Suprapubic skin (tissue), 4 donors: ENCODE results near the gene PSMD3.

Experiments
- CTCF ChIP-seq, 2 donors: fragments of 200-600 bp in 1 of 2; fragments of 450-650 bp in 1 of 2; sonication (generic) in 1 of 2; IDR thresholded peaks; one replicate each; pipeline ENCODE4 v1.5.1; 2016 to 2019; ENCODE audit warnings: antibody characterized with exemption in 2 of 2, mild to moderate bottlenecking in 1 of 2, moderate library complexity in 1 of 2
- EP300 ChIP-seq: sonication (generic); formaldehyde crosslinking; IDR thresholded peaks from one replicate; pipeline ENCODE4 v1.6.1; 2017; ENCODE audit warnings: antibody characterized with exemption
- POLR2A ChIP-seq, 2 donors: fragments of 450-650 bp; IDR thresholded peaks; one replicate each; pipeline ENCODE4 v1.6.1; 2017; ENCODE audit warnings: antibody characterized with exemption in 2 of 2, mild to moderate bottlenecking in 2 of 2, moderate library complexity in 2 of 2
- POLR2AphosphoS5 ChIP-seq, 3 donors: sonication (generic); formaldehyde crosslinking; IDR thresholded peaks; one replicate each; pipeline ENCODE4 v1.6.1; 2017; ENCODE audit warnings: antibody characterized with exemption in 3 of 3

GRCh38 chr17:39943702-39944392 lies 36.8 kb upstream of the PSMD3 start:
- no peak for TF ChIP-seq CTCF (IDR thresholded peaks at IDR 0.05)
- no peak for TF ChIP-seq POLR2A (IDR thresholded peaks at IDR 0.05)
- TF ChIP-seq EP300: no peak
- TF ChIP-seq POLR2AphosphoS5 (IDR thresholded peaks at IDR 0.05): no peak
